Brain microvascular endothelial cell (primary cell): Measurements from ENCODE around the gene PASD1.
"Not testable (repeated sequence)": the region's sequence is repeated elsewhere in the genome, so short reads cannot be mapped to it uniquely, and the experiment has no call there.

ENCODE experiments used
- DNase-seq: peaks from one replicate; pipeline ENCODE4 v3.0.0-alpha.2; 2020
- H3K27ac ChIP-seq: fragments of 250-450 bp; sonication (Bioruptor Pico); 2 replicates; pipeline ENCODE4 v1.5.1; 2020; ENCODE audit warnings: mild to moderate bottlenecking, moderate library complexity
- H3K27me3 ChIP-seq: fragments of 250-450 bp; sonication (Bioruptor Pico); replicated peaks from 2 replicates; pipeline ENCODE4 v1.5.1; 2020; ENCODE audit warnings: mild to moderate bottlenecking
- H3K36me3 ChIP-seq: fragments of 250-450 bp; sonication (Bioruptor Pico); replicated peaks from 2 replicates; pipeline ENCODE4 v1.5.1; 2020; ENCODE audit warnings: mild to moderate bottlenecking
- H3K4me3 ChIP-seq: 2 replicates; pipeline ENCODE4 v1.5.1; 2011; ENCODE audit warnings: low read depth, mild to moderate bottlenecking, control low read depth, low read length, moderate library complexity
- in situ Hi-C: cut with HindIII; loops from 2 replicates; pipeline ENCODE4 v1.10.0; 2017; ENCODE audit warnings: low sequenced_read_pairs, low pct_ligation_motif_present
- TF ChIP-seq, protein P1 (sequence below): IDR thresholded peaks from 2 replicates; pipeline ENCODE4 v1.5.1; 2011; ENCODE audit warnings: low read depth, mild to moderate bottlenecking, moderate library complexity, low read length, control low read depth, inconsistent platforms; ENCODE audit errors: missing control alignments

The PASD1 gene

DNA sequence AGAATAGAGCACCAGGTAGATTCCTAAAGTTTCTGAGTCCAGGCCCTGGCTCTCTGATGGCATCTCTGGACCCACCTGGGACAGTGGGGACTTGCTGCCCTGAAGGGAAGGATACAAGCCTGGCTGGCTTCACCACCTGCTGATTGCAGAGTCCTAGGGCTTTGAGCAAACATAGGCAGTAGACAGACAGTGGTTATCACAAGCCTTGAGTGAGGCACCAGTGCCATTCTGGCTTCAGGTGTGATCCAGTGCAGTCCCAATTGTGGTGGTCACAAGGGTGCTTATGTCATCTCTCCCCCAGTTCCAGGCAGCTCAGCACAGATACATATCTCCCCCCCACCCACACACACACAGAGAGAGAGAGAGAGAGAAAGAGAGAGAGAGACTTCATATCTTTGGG, 125.2 kb downstream of the PASD1 start:
- Histone ChIP-seq H3K4me3 (no peak overlapping the region), H3K36me3 (no peaks in the 10 kb centered on the region), H3K27ac (no peak overlapping the region), H3K27me3 (no peaks in the 10 kb centered on the region)
- in situ Hi-C loops: no loop called here
- DNase-seq: no peak
- TF ChIP-seq, protein P1, sequence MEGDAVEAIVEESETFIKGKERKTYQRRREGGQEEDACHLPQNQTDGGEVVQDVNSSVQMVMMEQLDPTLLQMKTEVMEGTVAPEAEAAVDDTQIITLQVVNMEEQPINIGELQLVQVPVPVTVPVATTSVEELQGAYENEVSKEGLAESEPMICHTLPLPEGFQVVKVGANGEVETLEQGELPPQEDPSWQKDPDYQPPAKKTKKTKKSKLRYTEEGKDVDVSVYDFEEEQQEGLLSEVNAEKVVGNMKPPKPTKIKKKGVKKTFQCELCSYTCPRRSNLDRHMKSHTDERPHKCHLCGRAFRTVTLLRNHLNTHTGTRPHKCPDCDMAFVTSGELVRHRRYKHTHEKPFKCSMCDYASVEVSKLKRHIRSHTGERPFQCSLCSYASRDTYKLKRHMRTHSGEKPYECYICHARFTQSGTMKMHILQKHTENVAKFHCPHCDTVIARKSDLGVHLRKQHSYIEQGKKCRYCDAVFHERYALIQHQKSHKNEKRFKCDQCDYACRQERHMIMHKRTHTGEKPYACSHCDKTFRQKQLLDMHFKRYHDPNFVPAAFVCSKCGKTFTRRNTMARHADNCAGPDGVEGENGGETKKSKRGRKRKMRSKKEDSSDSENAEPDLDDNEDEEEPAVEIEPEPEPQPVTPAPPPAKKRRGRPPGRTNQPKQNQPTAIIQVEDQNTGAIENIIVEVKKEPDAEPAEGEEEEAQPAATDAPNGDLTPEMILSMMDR: no peak

DNA sequence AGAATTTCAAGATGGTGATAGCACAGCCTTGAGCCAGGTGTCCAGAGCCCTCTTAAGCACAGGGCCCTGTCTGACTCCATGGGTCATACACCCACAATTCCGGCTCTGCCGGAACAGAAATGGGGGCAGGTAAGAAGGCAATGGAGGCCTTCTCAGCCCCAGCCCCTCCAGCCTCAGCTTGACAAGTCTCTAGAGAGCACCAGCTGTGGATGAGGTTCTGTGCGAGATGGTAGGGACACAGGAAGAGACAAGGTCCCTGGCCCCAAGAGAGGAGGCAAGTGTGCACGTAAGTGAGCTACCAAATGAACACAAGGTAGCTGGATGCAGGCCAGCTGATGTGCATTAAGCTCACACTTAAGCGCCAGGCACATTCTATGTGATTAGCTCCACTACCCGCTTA, 129.3 kb downstream of the PASD1 start:
- H3K4me3 ChIP-seq: no peak overlapping the region
- H3K27ac ChIP-seq: no peak overlapping the region
- in situ Hi-C loops: no loop called here
- DNase-seq: no peak
- no peaks in the 10 kb centered on the region for H3K27me3 ChIP-seq
- H3K36me3 ChIP-seq: no peaks in the 10 kb centered on the region
- TF ChIP-seq, protein P1: no peak

DNA sequence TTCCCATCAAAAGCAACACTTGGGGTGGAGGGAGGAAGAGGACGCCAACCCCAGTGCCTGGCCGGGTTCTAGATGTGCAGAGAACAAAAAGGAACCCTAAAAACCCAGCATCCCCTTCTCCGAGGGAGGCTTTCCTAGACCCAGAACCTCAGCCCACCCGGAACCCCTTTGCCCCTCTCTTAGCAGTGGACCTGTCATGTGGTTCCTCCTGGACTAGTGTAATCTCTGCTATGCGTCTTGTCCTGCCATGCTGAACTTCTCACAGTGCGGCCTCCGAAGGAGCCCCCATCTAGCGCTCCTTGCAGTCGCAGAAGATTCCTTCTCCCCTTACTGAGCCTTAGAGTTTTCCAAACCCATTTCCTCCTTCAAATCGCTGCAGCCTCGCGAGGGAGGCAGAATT, 130.6 kb downstream of the PASD1 start:
- Histone ChIP-seq H3K4me3 (no peak overlapping the region), H3K27ac (no peak overlapping the region), H3K36me3 (no peaks in the 10 kb centered on the region), H3K27me3 (no peaks in the 10 kb centered on the region)
- in situ Hi-C loops: no loop called here
- TF ChIP-seq, protein P1: no peak
- no peak for DNase-seq

DNA sequence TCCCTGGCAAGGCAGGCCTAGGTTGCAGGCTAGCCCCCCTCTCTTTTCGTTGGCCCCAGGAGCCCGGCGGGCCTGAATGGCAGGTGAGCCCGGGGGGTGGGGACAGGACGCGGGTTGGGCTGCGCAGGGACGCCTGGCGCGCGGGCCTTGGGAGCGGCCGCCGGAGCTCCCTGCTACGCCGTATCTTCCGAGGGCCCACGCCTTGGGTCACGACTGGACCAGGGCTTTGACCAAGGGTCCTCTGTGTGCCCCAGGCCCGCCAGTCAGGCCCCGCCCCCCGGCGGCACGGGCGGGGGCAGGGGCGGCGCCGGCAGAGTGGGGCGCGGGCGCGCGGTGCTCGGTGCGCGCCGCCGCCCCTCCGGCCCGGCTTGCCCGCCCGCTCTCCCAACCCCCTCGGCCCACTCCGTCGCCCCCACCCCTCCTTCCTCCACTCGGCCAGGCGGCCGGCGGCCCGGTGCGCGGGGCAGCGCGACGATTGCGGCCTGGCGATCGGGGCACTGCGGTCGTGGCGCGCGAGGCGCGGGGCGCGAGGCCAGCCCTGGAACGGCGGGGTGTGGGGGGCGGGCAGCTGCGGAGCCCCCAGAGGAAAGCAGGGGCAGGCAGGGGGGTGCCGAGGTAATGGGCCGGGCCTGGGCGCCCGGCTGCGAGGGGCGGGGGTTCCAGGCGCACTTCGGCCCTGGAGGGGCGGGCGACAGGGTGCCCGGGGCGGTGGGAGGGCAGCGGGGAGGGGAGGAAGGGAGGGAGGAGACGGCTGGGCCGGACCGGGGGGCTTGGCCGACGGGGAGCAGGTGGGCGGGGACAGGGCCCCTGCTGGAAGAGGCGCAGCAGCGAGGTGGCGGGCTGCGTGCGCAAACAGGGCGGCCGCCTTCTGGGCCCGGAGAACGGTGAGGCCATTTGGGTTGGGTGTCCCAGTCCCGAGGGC, 131.4 kb downstream of the PASD1 start, which contains the start of gene PRRG3:
TSS of gene PRRG3 (plus strand) at position 798 of the 922 bp plus-strand sequence. CDS start 3,357 bp downstream, outside the sequence.
- H3K36me3 ChIP-seq: no peaks in the 10 kb centered on the region
- in situ Hi-C loops: no loop called here
- no peak within 1 kb of the TSS for H3K27ac ChIP-seq
- H3K27me3 ChIP-seq: no peaks in the 10 kb centered on the region
- TF ChIP-seq, protein P1: no peak
- no peak for DNase-seq
- no peak within 1 kb of the TSS for H3K4me3 ChIP-seq

DNA sequence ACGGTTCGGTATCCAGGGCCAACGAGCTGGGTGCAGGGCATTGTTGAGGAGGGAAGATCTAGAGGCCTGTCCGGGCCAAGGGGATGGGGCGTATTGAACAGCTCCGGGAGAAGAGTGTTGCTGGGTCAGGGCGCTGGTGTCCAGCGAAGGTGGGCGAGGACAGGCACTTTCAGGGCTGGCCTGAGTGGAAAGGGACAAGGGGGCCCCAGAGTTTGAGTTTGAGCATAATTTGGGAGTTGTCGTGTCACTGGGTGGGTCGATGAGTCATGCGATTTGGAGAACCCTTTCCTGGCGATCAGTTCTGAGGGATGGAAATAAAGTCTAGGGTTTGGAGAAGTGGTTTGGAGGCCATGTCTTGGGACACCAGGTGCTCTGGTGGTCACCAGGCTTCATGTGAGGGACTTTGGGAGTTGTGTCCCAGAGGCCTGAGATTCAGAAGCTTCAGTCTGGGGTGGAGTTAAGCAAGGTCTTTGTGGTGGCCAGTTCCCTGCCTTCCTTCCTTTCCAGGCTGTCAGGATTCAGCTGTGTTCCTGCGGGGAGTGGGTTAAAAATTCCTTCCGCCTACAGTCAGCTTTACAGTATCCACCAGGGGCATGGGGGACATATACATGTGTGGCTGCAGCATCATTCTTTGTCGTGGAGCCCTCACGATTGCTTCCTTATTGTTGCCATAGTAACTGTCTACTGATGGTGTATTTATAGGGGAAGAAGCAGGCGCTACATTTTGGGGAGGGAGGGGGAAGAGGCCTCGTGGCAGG, 132.3 kb downstream of the PASD1 start:
- in situ Hi-C loops: no loop called here

DNA sequence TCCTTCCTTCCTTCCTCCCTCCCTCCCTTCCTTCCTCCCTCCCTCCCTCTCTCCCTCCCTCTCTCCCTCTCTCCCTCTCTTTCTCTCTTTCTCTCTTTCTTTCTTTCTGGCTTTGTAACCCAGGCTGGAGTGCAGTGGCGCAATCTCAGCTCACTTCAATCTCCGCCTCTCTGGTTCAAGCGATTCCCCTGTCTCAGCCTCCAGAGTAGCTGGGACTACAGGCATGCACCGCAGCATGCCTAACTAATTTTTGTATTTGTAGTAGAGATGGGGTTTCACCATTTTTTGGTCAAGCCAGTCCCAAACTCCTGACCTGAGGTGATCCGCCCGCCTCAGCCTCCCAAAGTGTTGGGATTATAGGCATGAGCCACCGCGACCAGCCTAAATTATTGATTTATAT, 133.6 kb downstream of the PASD1 start:
- in situ Hi-C loops, DNase-seq: not testable (repeated sequence)

More for the DNA sequence above, 132.3 kb downstream of the PASD1 start:
- Histone ChIP-seq H3K36me3 (no peaks in the 10 kb centered on the region), H3K27ac (no peak overlapping the region), H3K4me3 (no peak overlapping the region), H3K27me3 (no peaks in the 10 kb centered on the region)
- TF ChIP-seq, protein P1: no peak
- no peak for DNase-seq

More for the DNA sequence above, 133.6 kb downstream of the PASD1 start:
- not testable (repeated sequence) for H3K27me3 ChIP-seq, H3K27ac ChIP-seq, H3K4me3 ChIP-seq, H3K36me3 ChIP-seq
